GM12872 (cell line): ENCODE measurements around the gene CIRBP.

ENCODE experiments used
- CTCF ChIP-seq: IDR thresholded peaks from 3 replicates; pipeline ENCODE4 v1.5.1; 2011; ENCODE audit warnings: low read depth, mild to moderate bottlenecking, low read length, moderate library complexity; ENCODE audit not compliant: insufficient read depth

CIRBP gene

GRCh38 chr19:1237754-1238368 is 31.3 kb upstream of the CIRBP start, which contains the start of gene CBARP:
TSS of gene CBARP (minus strand) at chr19:1238005. CDS start at chr19:1236100, 1,905 bp downstream.
- TF ChIP-seq CTCF, result no peak

- no peak for TF ChIP-seq CTCF
Observed at GRCh38 chr19:1238369-1239303, 30.5 kb upstream of the CIRBP start.

- TF ChIP-seq CTCF, result no peak
Observed at GRCh38 chr19:1239420-1239795, 29.7 kb upstream of the CIRBP start.

GRCh38 chr19:1239796-1240737 is 29.1 kb upstream of the CIRBP start:
- peak; percentile 82 for TF ChIP-seq CTCF

GRCh38 chr19:1240925-1241324 is 28.2 kb upstream of the CIRBP start:
- no peak for TF ChIP-seq CTCF

GRCh38 chr19:1241417-1242095 is 27.6 kb upstream of the CIRBP start, which contains the start of gene ATP5F1D:
TSS of gene ATP5F1D (plus strand) at chr19:1241751. CDS start at chr19:1241851, 100 bp downstream.
- TF ChIP-seq CTCF, result no peak
